Kidney (tissue), 2 donors: ENCODE results near the gene GJE1. TPM values are rescaled to one million over a fixed set of nuclear protein-coding genes. Genes with fewer than 3 reads are reported as not detected.

ENCODE experiments used
- polyA plus RNA-seq: library from polyadenylated mRNA; stranded (reverse); fragments of 350-450 nt; fragmentation: Illumina TruSeq; extraction: RNeasy Lipid Tissue Mini Kit (QIAGEN cat#74804); gene quantifications from one replicate; pipeline ENCODE4 v1.2.3, GENCODE V29; 2014; ENCODE audit warnings: low read depth, low replicate concordance; ENCODE audit not compliant: insufficient read depth
- total RNA-seq: library from RNA; stranded (reverse); fragmentation: NEBNext Ultra II Directional; extraction: Animal tissue kit (Norgen Biotek cat#: 25700); gene quantifications from one replicate; pipeline ENCODE4 v1.2.1, GENCODE V29; 2021
- donor health status: DM: yes; HTN: yes; CAD: no.

Gene GJE1
- total and polyA plus RNA-seq, 2 donors from 2014 or later, result not detected

Other genes starting within 250 kb of the GJE1 start
- not detected for gene NMBR, start 14.2 kb downstream of the GJE1 start, total RNA-seq
- not detected for gene NMBR, start 14.2 kb downstream of the GJE1 start, polyA plus RNA-seq
- 37.2 TPM for gene VTA1, start 14.3 kb downstream of the GJE1 start, total RNA-seq
- gene VTA1, start 14.3 kb downstream of the GJE1 start, polyA plus RNA-seq, result 32.9 TPM
- gene ADGRG6, start 169.1 kb downstream of the GJE1 start, total RNA-seq, result 32.8 TPM
- gene ADGRG6, start 169.1 kb downstream of the GJE1 start, polyA plus RNA-seq, result 2.6 TPM